ENCODE data around the gene VGLL2.

The VGLL2 gene

GRCh38 chr6:117268924-117269323 lies 3.6 kb downstream of the VGLL2 start:
- DNase-seq (ENCODE audit: low read depth), result no peak
- H3K4me3 ChIP-seq (replicated peaks; ENCODE audit: low read depth, low read length), result no peak overlapping the region
- no peak for TF ChIP-seq CTCF (IDR thresholded peaks at IDR 0.05; ENCODE audit: low read length, missing control alignments)

- DNase-seq (ENCODE audit: low read depth), result no peak
- TF ChIP-seq CTCF (IDR thresholded peaks at IDR 0.05; ENCODE audit: low read length, missing control alignments), result no peak
- H3K4me3 ChIP-seq (replicated peaks; ENCODE audit: low read depth, low read length), result no peak overlapping the region
Observed at GRCh38 chr6:117269638-117270054, 4.3 kb downstream of the VGLL2 start.

- DNase-seq (ENCODE audit: low read depth), result no peak
- no peak overlapping the region for H3K4me3 ChIP-seq (replicated peaks; ENCODE audit: low read depth, low read length)
- no peak for TF ChIP-seq CTCF (IDR thresholded peaks at IDR 0.05; ENCODE audit: low read length, missing control alignments)
Observed at GRCh38 chr6:117270055-117270842, 4.9 kb downstream of the VGLL2 start.

GRCh38 chr6:117270843-117271507 lies 5.6 kb downstream of the VGLL2 start:
- no peak for TF ChIP-seq CTCF (IDR thresholded peaks at IDR 0.05; ENCODE audit: low read length, missing control alignments)
- no peak overlapping the region for H3K4me3 ChIP-seq (replicated peaks; ENCODE audit: low read depth, low read length)
- DNase-seq (ENCODE audit: low read depth), result no peak

- TF ChIP-seq CTCF (IDR thresholded peaks at IDR 0.05; ENCODE audit: low read length, missing control alignments), result no peak
Observed at GRCh38 chr6:117272032-117272866, 6.9 kb downstream of the VGLL2 start.

GRCh38 chr6:117272891-117273290 lies 7.5 kb downstream of the VGLL2 start:
- TF ChIP-seq CTCF (IDR thresholded peaks at IDR 0.05; ENCODE audit: low read length, missing control alignments), result no peak
- no peak for DNase-seq (ENCODE audit: low read depth)
- no peak overlapping the region for H3K4me3 ChIP-seq (replicated peaks; ENCODE audit: low read depth, low read length)

More at GRCh38 chr6:117272032-117272866, 6.9 kb downstream of the VGLL2 start:
- no peak for DNase-seq (ENCODE audit: low read depth)
- H3K4me3 ChIP-seq (replicated peaks; ENCODE audit: low read depth, low read length), result no peak overlapping the region
